SIG-M5 (cell line): Measurements from ENCODE around the gene LGI1.

Experiments
- DNase-seq: peaks from one replicate; lab custom pipeline; 2025; lab: John Stamatoyannopoulos, UW

LGI1 gene

GRCh38 chr10:93757801-93758507 lies at the start of gene LGI1:
LGI1 (plus strand) TSS chr10:93757936; CDS start chr10:93758145, 209 bp downstream.
- no peak for DNase-seq

DNA sequence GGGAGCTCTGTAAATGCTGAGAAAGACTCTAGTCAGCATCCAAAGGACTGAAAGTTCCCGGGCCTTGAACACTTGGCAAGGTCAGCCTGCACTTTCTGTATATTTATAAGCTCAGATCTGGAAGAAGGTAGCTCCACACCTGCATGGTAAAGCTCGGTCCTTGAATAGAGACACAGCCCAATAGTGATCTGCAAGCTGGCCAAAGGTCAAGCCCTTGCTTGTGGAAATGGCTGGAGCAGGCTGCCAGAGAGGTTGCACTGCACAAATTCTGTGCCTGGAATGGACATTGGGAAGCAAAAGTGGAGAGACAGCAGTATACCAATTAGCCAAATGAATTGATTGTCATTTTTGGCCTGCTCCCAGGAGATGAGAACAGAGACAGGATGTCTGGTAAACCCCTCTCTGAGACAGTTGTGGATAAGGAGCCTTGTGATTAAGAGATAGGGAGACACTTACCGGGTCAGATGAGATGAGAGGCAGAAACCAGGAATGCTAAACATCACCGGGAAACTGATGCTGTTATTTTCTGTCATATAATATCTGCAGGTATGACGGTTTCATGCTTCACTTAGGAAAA lies 47.3 kb upstream of the LGI1 start:
- no peak for DNase-seq

GRCh38 chr10:93711891-93712290 lies 45.8 kb upstream of the LGI1 start:
- no peak for DNase-seq

GRCh38 chr10:93712593-93712992 lies 45.1 kb upstream of the LGI1 start:
- no peak for DNase-seq

DNA sequence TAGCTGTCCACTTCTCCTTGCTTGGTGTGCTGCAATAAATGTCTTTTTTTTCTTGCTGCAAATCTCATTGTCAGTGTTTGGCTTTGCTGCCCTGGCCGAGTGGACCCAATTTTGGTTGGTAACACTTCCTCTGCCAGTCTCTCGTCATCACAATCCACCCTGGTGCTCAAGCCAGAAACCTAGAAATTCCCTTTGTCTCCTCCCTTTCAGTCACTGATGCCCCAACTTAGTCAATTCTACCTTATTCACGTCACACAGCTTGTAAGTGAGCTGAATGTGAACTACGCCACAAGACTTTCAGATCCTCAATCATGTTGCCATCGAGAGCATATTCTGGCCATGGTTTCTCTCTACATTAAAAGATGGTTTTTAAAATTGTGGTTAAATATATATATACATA lies 42.4 kb upstream of the LGI1 start:
- no peak for DNase-seq

GRCh38 chr10:93716766-93717165 lies 41.0 kb upstream of the LGI1 start:
- DNase-seq = no peak

DNA sequence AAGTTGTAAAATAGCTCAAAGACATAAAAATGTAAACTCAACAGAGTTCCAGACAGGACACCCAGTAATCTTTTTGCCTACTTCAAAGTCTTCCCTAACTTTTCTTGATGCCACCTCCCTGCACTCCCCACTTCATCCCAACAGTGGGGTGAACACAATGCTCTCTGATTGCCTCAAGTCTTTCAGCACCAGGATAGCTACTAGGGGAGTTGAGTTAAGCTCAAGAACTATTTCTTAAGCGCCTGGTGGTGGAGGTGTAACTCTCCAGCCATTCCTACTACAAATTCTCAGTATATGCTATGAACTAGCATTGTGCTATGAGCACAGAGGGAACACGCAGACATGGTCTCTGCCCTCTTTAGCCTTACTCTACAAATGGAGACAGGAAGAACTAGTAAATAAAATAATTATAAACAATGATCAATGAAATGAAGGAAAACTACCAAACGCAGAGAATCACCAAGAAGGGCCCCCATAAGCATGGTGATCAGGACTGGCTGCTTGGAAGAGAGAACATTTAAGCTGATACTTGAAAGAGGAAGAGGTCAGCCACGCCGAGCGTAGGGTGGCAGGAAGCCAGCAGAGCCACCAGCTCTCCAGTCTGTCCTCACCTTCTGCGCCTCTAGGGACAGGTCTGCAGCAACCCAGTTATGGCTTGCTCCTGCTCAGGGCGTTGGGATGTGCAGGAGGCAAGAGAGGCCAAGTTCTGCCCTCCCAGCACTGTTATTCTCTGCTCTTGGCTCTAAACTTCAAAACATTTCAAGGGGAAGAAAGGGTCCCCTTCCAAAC lies 38.6 kb upstream of the LGI1 start:
- no peak for DNase-seq

DNA sequence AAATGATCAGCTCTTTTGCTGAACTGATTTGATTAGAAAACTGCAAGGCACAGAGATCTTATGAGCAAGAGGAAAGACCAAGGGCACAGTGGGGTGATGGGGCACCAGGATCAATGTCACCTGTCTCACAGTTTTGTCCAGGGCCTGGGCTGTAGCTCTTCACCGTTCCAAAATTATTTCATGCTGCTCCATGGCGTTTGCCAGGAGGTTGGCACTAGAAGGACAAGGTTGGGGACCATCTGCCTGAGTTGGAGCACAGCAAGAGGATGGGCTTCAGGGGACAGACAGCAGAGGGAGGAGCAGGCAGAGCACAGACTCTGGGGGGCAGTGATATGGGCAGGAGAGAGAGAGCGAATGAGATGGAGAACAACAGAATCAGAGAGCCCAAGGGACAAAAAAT lies 37.8 kb upstream of the LGI1 start:
- no peak for DNase-seq

DNA sequence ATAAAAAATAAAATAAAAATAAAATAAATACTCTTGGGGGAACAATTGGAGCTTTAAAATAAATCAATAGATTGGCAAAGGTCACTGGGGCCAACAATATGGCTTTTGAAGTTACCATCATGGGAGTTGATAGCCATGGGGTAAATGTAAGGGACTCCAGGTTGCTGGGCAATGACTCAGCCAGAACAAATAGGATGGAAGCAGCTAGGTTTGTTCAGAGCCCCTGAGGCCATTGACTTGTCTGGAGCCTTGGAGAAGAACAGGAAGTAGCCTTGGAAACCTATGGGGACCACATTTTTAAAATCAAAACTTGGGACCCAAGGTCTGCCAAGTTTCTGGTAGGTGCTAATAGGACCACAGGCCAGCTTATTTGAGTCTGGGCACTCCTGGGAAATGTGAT lies 35.2 kb upstream of the LGI1 start:
- DNase-seq = no peak

- DNase-seq = no peak
Observed at GRCh38 chr10:93723153-93723552, 34.6 kb upstream of the LGI1 start.

- no peak for DNase-seq
Observed at GRCh38 chr10:93726024-93726423, 31.7 kb upstream of the LGI1 start.

DNA sequence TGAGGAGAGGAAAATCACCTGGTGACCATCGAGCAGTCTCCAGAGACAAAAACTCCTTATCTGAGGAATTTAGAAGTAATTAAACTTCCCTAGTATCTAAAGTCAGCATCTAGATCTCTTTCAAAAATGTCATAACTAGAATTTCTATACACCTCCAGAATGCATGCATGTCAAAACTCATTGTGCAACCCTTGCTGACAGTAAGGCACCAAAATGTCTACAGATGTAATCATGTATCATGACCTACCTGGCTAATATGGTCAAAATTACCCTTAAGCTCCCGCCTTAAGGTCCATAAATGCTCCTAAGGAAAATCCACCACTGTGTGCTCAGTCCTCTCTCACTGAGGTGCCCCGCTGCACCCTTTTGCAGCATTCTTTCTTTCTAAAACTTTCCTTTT lies 16.4 kb upstream of the LGI1 start:
- DNase-seq = no peak

DNA sequence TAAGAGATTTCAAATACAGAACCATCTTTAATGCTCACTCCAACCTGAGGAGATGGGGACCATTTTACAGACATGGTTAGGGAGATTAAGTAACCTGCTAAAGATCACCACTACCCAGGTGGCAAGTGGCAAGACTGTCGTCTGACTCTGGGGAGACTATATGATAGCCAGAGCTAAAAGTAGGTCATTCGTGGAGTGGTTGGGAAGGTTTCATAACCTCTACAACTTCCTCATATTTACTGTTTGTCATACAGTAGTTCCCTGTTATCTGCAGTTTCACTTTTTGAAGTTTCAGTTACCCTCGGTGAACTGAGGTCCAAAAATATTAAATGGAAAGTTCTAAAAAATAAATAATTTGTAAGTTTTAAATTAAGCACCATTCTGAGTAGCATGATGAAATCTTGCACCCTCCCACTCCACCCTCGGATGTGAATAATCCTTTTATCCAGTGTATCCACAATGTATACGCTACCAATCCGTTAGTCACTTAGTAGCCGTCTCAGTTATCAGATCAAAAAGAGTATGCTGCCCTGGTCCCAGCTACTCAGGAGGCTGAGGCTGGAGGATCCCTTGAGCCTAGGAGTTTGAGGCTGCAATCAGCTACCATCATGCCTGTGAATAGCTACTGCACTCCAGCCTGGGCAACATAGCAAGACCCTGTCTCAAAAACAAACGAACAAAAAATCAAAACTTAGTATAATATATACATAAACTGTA lies 14.9 kb upstream of the LGI1 start:
- DNase-seq = peak; percentile 39

DNA sequence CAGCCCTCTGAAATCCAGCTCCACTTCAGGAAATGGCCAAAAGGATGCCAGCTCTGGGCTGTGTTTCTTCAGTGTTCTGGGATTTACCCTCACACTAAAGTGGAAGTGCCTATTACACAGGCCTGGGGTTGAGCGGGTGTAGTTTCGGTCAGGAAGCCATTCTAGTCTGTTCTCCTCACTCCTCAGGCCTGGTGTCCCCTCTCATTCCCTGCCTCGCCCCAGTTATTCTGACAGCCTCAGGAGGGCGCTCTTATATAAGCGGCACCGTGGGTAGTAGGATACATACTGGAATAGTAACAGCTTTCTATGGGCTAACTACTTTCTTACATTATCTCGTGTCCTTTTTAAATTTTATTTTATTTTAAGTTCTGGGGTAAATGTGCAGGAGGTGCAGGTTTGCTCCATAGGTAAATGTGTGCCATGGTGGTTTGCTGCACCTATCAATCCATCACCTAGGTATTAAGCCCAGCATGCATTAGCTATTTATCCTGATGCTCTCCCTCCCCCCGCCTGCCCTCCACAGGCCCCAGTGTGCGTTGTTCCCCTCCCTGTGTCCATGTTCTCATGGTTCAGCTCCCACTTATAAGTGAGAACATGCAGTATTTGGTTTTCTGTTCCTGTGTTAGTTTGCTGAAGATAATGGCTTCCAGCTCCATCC lies 12.2 kb upstream of the LGI1 start:
- no peak for DNase-seq

DNA sequence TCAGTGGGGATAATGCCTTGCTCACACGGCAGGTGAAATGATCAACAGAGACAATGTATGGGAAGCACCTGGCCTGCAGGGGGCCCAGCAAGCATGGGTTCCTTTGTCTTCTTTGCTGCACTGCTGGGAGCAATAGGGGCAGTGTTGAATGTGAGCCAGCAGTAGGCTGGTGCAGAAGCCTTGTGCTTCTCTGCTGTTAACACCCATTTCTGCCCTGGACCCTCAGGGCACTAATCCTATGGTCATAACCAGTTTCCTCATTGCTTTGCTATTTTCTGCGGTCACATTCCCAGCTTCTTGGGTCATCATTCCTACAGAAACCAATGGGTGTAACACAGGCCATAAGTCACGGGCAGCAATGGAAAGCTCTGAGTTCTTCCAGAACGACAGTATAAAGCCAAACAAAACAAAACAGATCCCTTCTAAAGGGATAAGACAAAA lies 10.9 kb upstream of the LGI1 start:
- DNase-seq = no peak

DNA sequence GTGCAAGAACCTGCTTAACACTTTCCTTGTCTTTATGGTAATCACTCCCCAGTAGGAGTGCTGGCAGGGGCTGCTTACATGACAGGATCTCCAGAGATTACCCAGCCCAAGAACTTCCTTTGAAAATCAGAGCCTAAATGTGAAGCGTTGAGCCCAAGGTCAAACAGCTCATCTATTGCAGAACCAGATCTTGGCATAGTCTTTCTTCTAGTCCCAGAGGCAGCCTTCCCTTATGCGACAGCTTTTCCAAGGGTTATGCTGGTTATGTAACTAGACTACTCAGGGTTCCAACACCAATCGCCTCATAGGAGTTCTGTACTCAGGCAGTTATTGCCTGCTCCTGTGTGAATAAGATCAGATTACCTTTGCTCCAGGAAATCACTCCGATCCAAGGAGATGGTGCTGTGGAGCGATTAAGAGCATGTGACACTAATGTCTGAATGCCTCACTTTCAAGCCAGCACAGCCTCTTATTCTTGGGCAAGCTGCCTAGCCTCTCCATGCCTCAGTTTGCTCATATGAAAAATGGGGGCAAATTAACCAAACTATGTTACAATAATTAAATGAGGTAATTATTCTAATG lies 8.4 kb upstream of the LGI1 start:
- no peak for DNase-seq

DNA sequence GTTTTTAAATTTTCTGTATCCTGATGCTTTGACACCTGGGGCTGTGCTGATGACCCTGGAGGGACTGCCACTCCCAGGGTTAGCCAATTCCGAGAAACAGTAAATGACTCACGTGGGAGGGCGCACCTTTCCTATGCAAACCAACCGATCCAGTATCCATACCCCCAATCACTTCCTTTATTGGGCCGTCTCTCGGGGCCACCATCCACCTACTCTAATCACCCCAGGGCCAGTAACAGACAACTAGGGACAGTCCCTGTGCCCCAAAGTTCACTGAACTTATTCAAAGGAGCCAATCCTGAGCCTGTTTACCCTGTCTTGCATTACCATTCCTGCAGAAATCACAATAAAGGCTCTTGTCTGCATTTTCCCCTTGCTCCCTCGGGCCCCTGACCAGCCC lies 6.6 kb upstream of the LGI1 start:
- DNase-seq = no peak

- DNase-seq = no peak
Observed at GRCh38 chr10:93751832-93752231, 5.9 kb upstream of the LGI1 start.

DNA sequence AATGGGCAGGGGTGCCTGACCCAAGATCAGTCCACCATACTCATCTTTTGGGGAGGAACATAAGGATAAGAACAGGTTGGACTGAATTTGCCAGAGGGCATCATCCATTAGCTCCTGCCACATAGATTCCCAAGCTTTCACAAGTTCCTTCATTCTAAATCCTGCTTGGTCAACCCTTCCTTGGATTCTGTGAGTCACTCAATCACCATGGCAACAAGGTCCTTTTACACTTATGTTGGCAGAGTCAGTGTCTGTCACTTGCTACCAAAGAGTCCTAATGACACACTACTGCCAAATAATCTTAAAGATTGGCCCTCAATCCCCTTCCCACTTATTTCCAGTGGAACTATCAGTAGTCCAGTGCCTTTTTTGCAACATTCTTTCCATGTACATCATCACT lies 5.0 kb upstream of the LGI1 start:
- no peak for DNase-seq

DNA sequence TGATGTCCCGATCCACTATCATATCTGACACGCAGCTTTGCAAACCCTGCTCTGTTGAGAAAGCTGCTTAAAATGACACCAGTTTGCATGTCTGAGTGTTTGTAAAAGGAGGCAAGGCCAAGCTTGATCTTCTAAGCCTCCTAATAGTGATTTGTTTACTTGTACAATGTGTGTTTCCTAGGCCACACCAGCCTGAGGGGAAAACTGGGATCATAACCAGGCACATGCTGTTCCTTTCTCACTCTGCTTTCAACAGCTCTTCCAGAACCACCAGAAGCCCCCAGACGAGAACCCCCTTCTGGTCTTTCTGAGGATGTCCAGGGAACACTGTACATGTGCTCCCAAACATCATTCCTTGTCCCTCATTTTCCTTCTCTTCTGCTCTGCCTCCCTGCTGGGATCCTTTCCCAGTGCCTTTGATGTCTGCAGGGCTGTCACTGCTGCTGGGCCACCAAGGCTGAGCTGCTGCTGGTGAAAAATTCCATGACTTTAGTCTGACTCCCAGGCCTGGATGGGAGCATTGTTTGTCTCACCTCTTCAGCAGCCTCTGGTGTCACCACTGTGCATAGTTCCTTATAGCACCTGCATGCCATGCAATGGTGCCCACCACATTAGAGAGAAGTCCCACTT lies 4.0 kb upstream of the LGI1 start:
- no peak for DNase-seq

GRCh38 chr10:93754761-93755160 lies 3.0 kb upstream of the LGI1 start:
- DNase-seq = no peak
